HepG2 (cell line): Measurements from ENCODE around the gene PXYLP1.

Source experiments
- MEIS2 ChIP-seq: sonication (generic); formaldehyde crosslinking; IDR thresholded peaks from 2 replicates; pipeline ENCODE4 v1.9.0; 2021; ENCODE audit warnings: mild to moderate bottlenecking, missing genetic modification reagents
- PTBP1 ChIP-seq: fragments of 200-400 bp; formaldehyde crosslinking; IDR thresholded peaks from 2 replicates; pipeline ENCODE4 v1.6.1; 2018; ENCODE audit warnings: low read length, low read depth; ENCODE audit not compliant: poor library complexity, severe bottlenecking
- ZNF329 ChIP-seq: sonication (generic); formaldehyde crosslinking; IDR thresholded peaks from 2 replicates; pipeline ENCODE4 v1.9.0; 2021; ENCODE audit warnings: low read depth, mild to moderate bottlenecking, missing genetic modification reagents
- TF ChIP-seq, protein P1 (sequence below): sonication (generic); formaldehyde crosslinking; IDR thresholded peaks from 2 replicates; pipeline ENCODE4 v1.5.0; 2020; ENCODE audit warnings: mild to moderate bottlenecking, missing genetic modification reagents, moderate library complexity
- TF ChIP-seq, protein P2 (sequence below), 2 experiments: IDR thresholded peaks; 2 replicates each; pipeline ENCODE4 v1.6.1; 2011 to 2012; ENCODE audit warnings: low read length in 2 of 2, borderline replicate concordance in 1 of 2, low read depth in 1 of 2, mild to moderate bottlenecking in 1 of 2, moderate library complexity in 1 of 2

DNA sequence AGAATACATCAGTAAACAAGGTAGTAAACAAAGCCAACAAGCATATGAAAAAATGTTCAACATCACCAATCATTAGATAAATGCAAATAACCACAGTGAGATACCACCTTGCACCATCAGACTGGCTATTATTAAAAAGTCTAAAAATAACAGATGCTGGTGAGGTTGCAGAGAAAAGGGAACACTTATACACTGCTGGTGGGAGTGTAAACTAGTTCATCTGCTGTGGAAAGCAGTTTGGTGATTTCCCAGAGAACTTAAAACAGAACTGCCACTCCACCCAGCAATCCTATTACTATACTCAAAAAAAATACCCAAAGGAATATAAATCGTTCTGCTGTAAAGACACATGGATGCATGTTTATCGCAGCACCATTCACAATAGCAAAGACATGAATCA is 106.4 kb downstream of the PXYLP1 start:
- TF ChIP-seq, protein P1, sequence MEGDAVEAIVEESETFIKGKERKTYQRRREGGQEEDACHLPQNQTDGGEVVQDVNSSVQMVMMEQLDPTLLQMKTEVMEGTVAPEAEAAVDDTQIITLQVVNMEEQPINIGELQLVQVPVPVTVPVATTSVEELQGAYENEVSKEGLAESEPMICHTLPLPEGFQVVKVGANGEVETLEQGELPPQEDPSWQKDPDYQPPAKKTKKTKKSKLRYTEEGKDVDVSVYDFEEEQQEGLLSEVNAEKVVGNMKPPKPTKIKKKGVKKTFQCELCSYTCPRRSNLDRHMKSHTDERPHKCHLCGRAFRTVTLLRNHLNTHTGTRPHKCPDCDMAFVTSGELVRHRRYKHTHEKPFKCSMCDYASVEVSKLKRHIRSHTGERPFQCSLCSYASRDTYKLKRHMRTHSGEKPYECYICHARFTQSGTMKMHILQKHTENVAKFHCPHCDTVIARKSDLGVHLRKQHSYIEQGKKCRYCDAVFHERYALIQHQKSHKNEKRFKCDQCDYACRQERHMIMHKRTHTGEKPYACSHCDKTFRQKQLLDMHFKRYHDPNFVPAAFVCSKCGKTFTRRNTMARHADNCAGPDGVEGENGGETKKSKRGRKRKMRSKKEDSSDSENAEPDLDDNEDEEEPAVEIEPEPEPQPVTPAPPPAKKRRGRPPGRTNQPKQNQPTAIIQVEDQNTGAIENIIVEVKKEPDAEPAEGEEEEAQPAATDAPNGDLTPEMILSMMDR (CRISPR knock-in tag), result no peak
- TF ChIP-seq MEIS2 (CRISPR knock-in tag) (no peak), PTBP1 (no peak), ZNF329 (no peak)
- TF ChIP-seq, protein P2, sequence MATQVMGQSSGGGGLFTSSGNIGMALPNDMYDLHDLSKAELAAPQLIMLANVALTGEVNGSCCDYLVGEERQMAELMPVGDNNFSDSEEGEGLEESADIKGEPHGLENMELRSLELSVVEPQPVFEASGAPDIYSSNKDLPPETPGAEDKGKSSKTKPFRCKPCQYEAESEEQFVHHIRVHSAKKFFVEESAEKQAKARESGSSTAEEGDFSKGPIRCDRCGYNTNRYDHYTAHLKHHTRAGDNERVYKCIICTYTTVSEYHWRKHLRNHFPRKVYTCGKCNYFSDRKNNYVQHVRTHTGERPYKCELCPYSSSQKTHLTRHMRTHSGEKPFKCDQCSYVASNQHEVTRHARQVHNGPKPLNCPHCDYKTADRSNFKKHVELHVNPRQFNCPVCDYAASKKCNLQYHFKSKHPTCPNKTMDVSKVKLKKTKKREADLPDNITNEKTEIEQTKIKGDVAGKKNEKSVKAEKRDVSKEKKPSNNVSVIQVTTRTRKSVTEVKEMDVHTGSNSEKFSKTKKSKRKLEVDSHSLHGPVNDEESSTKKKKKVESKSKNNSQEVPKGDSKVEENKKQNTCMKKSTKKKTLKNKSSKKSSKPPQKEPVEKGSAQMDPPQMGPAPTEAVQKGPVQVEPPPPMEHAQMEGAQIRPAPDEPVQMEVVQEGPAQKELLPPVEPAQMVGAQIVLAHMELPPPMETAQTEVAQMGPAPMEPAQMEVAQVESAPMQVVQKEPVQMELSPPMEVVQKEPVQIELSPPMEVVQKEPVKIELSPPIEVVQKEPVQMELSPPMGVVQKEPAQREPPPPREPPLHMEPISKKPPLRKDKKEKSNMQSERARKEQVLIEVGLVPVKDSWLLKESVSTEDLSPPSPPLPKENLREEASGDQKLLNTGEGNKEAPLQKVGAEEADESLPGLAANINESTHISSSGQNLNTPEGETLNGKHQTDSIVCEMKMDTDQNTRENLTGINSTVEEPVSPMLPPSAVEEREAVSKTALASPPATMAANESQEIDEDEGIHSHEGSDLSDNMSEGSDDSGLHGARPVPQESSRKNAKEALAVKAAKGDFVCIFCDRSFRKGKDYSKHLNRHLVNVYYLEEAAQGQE (IDR thresholded peaks at IDR 0.05; ENCODE audit: borderline replicate concordance in 1 of 2, low read depth in 1 of 2, low read length in 2 of 2), result no peak
